CD4-positive, CD25-positive, alpha-beta regulatory T cell (primary cell): Measurements from ENCODE around the gene MCTP1. TPM values are rescaled to one million over a fixed set of nuclear protein-coding genes. Genes with fewer than 3 reads are reported as not detected.

Experiments
- ATAC-seq, 2 donors: fragments of 150-1000 bp; cut with Tn5 transposase; one replicate each; pipeline ENCODE4 v1.10.0; 2021; ENCODE audit warnings: low read depth in 2 of 2, moderate number of reproducible peaks in 2 of 2, moderate library complexity in 1 of 2
- DNase-seq, 3 donors: peaks; one replicate each; pipeline versions ENCODE4 v3.0.0 to v3.0.0-alpha.2; 2012 to 2022; ENCODE audit warnings: mixed read lengths in 1 of 3
- H3K27ac ChIP-seq: one replicate; pipeline ENCODE4 v1.7.0; 2013; ENCODE audit warnings: mild to moderate bottlenecking, low read length; ENCODE audit not compliant: insufficient read depth, poor library complexity, severe bottlenecking
- H3K27me3 ChIP-seq: one replicate; pipeline ENCODE4 v1.7.0; 2013; ENCODE audit warnings: low read length; ENCODE audit not compliant: control insufficient read depth, insufficient read depth
- H3K36me3 ChIP-seq: one replicate; pipeline ENCODE4 v1.7.0; 2013; ENCODE audit warnings: mild to moderate bottlenecking, low read length, moderate library complexity; ENCODE audit not compliant: control insufficient read depth, insufficient read depth
- H3K4me1 ChIP-seq: 2 replicates; pipeline ENCODE4 v1.7.0; 2013; ENCODE audit warnings: mild to moderate bottlenecking, low read length; ENCODE audit not compliant: insufficient read depth, control insufficient read depth, poor library complexity, severe bottlenecking
- H3K4me3 ChIP-seq: one replicate; pipeline ENCODE4 v1.7.0; 2013; ENCODE audit warnings: low read depth, mild to moderate bottlenecking, low read length, moderate library complexity
- H3K9me3 ChIP-seq, 2 experiments: 1 replicate in 1 of 2; 2 replicates in 1 of 2; pipeline ENCODE4 v1.7.0; 2013; ENCODE audit warnings: low read length in 2 of 2, mild to moderate bottlenecking in 1 of 2, moderate library complexity in 1 of 2; ENCODE audit not compliant: control insufficient read depth in 2 of 2
- H3K27ac Mint-ChIP-seq, 3 donors: one replicate each; pipeline ENCODE4 v1.8.0; 2020 to 2022; ENCODE audit warnings: mild to moderate bottlenecking in 3 of 3, mixed read lengths in 3 of 3, moderate library complexity in 2 of 3
- H3K27me3 Mint-ChIP-seq: one replicate; pipeline ENCODE4 v1.8.0; 2022; ENCODE audit warnings: mild to moderate bottlenecking, mixed read lengths
- H3K36me3 Mint-ChIP-seq: one replicate; pipeline ENCODE4 v1.8.0; 2020; ENCODE audit warnings: mixed read lengths
- H3K4me1 Mint-ChIP-seq, 4 donors: one replicate each; pipeline ENCODE4 v1.8.0; 2020 to 2022; ENCODE audit warnings: mixed read lengths in 4 of 4, mild to moderate bottlenecking in 1 of 4
- H3K4me3 Mint-ChIP-seq, 4 donors: one replicate each; pipeline ENCODE4 v1.8.0; 2020 to 2022; ENCODE audit warnings: mild to moderate bottlenecking in 4 of 4, mixed read lengths in 4 of 4, moderate library complexity in 3 of 4
- H3K9me3 Mint-ChIP-seq, 7 donors: one replicate each; pipeline ENCODE4 v1.8.0; 2020 to 2022; ENCODE audit warnings: mixed read lengths in 7 of 7, mild to moderate bottlenecking in 3 of 7, moderate library complexity in 2 of 7
- polyA plus RNA-seq, 4 donors: library from polyadenylated mRNA; unstranded; fragments of 300-500 nt; fragmentation: Illumina TruSeq; gene quantifications; one replicate each; pipeline ENCODE4 v1.2.3, GENCODE V29; 2021
- total RNA-seq: library from RNA; stranded (reverse); gene quantifications from one replicate; pipeline ENCODE4 v1.2.3, GENCODE V29; 2022

MCTP1 gene
- total and polyA plus RNA-seq, 5 donors from 2014 or later, result 0.24 to 2.9 (median 0.76) TPM

- Histone ChIP-seq H3K27me3 (no peaks in the 10 kb centered on the region), H3K9me3 (no peaks in the 10 kb centered on the region), H3K27ac (no peak overlapping the region), H3K36me3 (no peaks in the 10 kb centered on the region), H3K4me3 (no peak overlapping the region), H3K4me1 (no peaks in the 10 kb centered on the region)
- Mint-ChIP-seq H3K36me3 (no peaks in the 10 kb centered on the region), H3K9me3 (peaks cover 0 to 4% (median 2%) of the 10 kb centered on the region in 7 donors), H3K4me1 (no peaks in the 10 kb centered on the region), H3K27me3 (peaks cover 10% of the 10 kb centered on the region), H3K27ac (no peak overlapping the region), H3K4me3 (no peak overlapping the region)
- DNase-seq (no peak), ATAC-seq (no peak)
These were observed 514.9 kb downstream of the MCTP1 start for GRCh38 chr5:94769996-94770395.

GRCh38 chr5:94761786-94762185, 523.1 kb downstream of the MCTP1 start:
- H3K9me3 Mint-ChIP-seq, result peaks cover 0 to 11% (median 4%) of the 10 kb centered on the region in 7 donors
- no peak overlapping the region for H3K27ac Mint-ChIP-seq
- no peaks in the 10 kb centered on the region for H3K36me3 Mint-ChIP-seq

GRCh38 chr5:94761055-94761454, 523.8 kb downstream of the MCTP1 start:
- no peak overlapping the region for H3K27ac Mint-ChIP-seq

More at GRCh38 chr5:94761786-94762185, 523.1 kb downstream of the MCTP1 start:
- Histone ChIP-seq H3K27ac (no peak overlapping the region), H3K27me3 (no peaks in the 10 kb centered on the region), H3K4me3 (no peak overlapping the region), H3K4me1 (no peaks in the 10 kb centered on the region), H3K36me3 (no peaks in the 10 kb centered on the region), H3K9me3 (no peaks in the 10 kb centered on the region)
- Mint-ChIP-seq H3K27me3 (peaks cover 19% of the 10 kb centered on the region), H3K4me3 (no peak overlapping the region), H3K4me1 (no peaks in the 10 kb centered on the region)
- DNase-seq (no peak), ATAC-seq (no peak)

GRCh38 chr5:94759961-94760360, 524.9 kb downstream of the MCTP1 start:
- Mint-ChIP-seq H3K36me3 (no peaks in the 10 kb centered on the region), H3K27me3 (peaks cover 15% of the 10 kb centered on the region), H3K9me3 (peaks cover 0 to 7% (median 3%) of the 10 kb centered on the region in 7 donors), H3K4me3 (no peak overlapping the region), H3K4me1 (no peaks in the 10 kb centered on the region), H3K27ac (no peak overlapping the region)
- Histone ChIP-seq H3K4me3 (no peak overlapping the region), H3K4me1 (no peaks in the 10 kb centered on the region), H3K9me3 (no peaks in the 10 kb centered on the region), H3K27me3 (no peaks in the 10 kb centered on the region), H3K27ac (no peak overlapping the region), H3K36me3 (no peaks in the 10 kb centered on the region)
- DNase-seq (no peak), ATAC-seq (no peak)

More at GRCh38 chr5:94761055-94761454, 523.8 kb downstream of the MCTP1 start:
- Mint-ChIP-seq H3K36me3 (no peaks in the 10 kb centered on the region), H3K4me1 (no peaks in the 10 kb centered on the region), H3K27me3 (peaks cover 18% of the 10 kb centered on the region), H3K9me3 (peaks cover 0 to 11% (median 4%) of the 10 kb centered on the region in 7 donors), H3K4me3 (no peak overlapping the region)
- Histone ChIP-seq H3K4me3 (no peak overlapping the region), H3K27me3 (no peaks in the 10 kb centered on the region), H3K4me1 (no peaks in the 10 kb centered on the region), H3K36me3 (no peaks in the 10 kb centered on the region), H3K9me3 (no peaks in the 10 kb centered on the region), H3K27ac (no peak overlapping the region)
- DNase-seq (no peak), ATAC-seq (no peak)

- Mint-ChIP-seq H3K27me3 (peaks cover 9% of the 10 kb centered on the region), H3K27ac (no peak overlapping the region), H3K4me3 (no peak overlapping the region), H3K36me3 (no peaks in the 10 kb centered on the region), H3K4me1 (no peaks in the 10 kb centered on the region), H3K9me3 (peaks cover 0 to 2% (median 0%) of the 10 kb centered on the region in 7 donors)
- Histone ChIP-seq H3K4me1 (no peaks in the 10 kb centered on the region), H3K27ac (no peak overlapping the region), H3K36me3 (no peaks in the 10 kb centered on the region), H3K27me3 (no peaks in the 10 kb centered on the region), H3K4me3 (no peak overlapping the region), H3K9me3 (no peaks in the 10 kb centered on the region)
- ATAC-seq, result no peak
- no peak for DNase-seq
These were observed 525.9 kb downstream of the MCTP1 start for GRCh38 chr5:94759022-94759421.

GRCh38 chr5:94754824-94755223, 530.1 kb downstream of the MCTP1 start:
- ATAC-seq (no peak), DNase-seq (no peak)
- H3K9me3 ChIP-seq, result no peaks in the 10 kb centered on the region
- no peak overlapping the region for H3K4me3 ChIP-seq
- H3K27ac ChIP-seq, result no peak overlapping the region
- H3K27ac Mint-ChIP-seq, result no peak overlapping the region
- H3K4me3 Mint-ChIP-seq, result no peak overlapping the region
- H3K36me3 ChIP-seq, result no peaks in the 10 kb centered on the region
- H3K36me3 Mint-ChIP-seq, result no peaks in the 10 kb centered on the region
- no peaks in the 10 kb centered on the region for H3K9me3 Mint-ChIP-seq
- H3K27me3 ChIP-seq, result no peaks in the 10 kb centered on the region
- H3K4me1 ChIP-seq, result no peaks in the 10 kb centered on the region
- no peaks in the 10 kb centered on the region for H3K27me3 Mint-ChIP-seq
- H3K4me1 Mint-ChIP-seq, result peaks cover 0 to 4% (median 0%) of the 10 kb centered on the region in 4 donors

- H3K27ac ChIP-seq, result no peak overlapping the region
- H3K36me3 ChIP-seq, result no peaks in the 10 kb centered on the region
- Mint-ChIP-seq H3K9me3 (no peaks in the 10 kb centered on the region), H3K27ac (no peak overlapping the region), H3K36me3 (no peaks in the 10 kb centered on the region), H3K4me1 (peaks cover 2 to 18% (median 7%) of the 10 kb centered on the region in 4 donors), H3K4me3 (no peak overlapping the region), H3K27me3 (no peaks in the 10 kb centered on the region)
- H3K27me3 ChIP-seq, result no peaks in the 10 kb centered on the region
- no peak for DNase-seq
- H3K4me3 ChIP-seq, result no peak overlapping the region
- no peak for ATAC-seq
- no peaks in the 10 kb centered on the region for H3K9me3 ChIP-seq
- H3K4me1 ChIP-seq, result no peaks in the 10 kb centered on the region
These were observed 533.4 kb downstream of the MCTP1 start for GRCh38 chr5:94751460-94751859.

GRCh38 chr5:94750681-94751080, 534.2 kb downstream of the MCTP1 start:
- Mint-ChIP-seq H3K27me3 (no peaks in the 10 kb centered on the region), H3K36me3 (no peaks in the 10 kb centered on the region), H3K27ac (no peak overlapping the region), H3K4me1 (peaks cover 8 to 23% (median 12%) of the 10 kb centered on the region in 4 donors), H3K9me3 (no peaks in the 10 kb centered on the region), H3K4me3 (peak overlapping the region in 1 of 4 donors; percentile 38)
- ATAC-seq (no peak), DNase-seq (no peak)
- H3K4me3 ChIP-seq, result no peak overlapping the region
- H3K36me3 ChIP-seq, result no peaks in the 10 kb centered on the region
- H3K27ac ChIP-seq, result no peak overlapping the region
- H3K9me3 ChIP-seq, result no peaks in the 10 kb centered on the region
- H3K4me1 ChIP-seq, result no peaks in the 10 kb centered on the region
- H3K27me3 ChIP-seq, result no peaks in the 10 kb centered on the region
